Measurements from ENCODE around the gene UBE2L5. TPM values are rescaled to one million over a fixed set of nuclear protein-coding genes. Genes with fewer than 3 reads are reported as not detected.

Gene UBE2L5
- total and polyA plus RNA-seq, 2 of the 4 experiments (the other 2 are of a cell fraction) = 0.18 TPM; not detected in 1

DNA sequence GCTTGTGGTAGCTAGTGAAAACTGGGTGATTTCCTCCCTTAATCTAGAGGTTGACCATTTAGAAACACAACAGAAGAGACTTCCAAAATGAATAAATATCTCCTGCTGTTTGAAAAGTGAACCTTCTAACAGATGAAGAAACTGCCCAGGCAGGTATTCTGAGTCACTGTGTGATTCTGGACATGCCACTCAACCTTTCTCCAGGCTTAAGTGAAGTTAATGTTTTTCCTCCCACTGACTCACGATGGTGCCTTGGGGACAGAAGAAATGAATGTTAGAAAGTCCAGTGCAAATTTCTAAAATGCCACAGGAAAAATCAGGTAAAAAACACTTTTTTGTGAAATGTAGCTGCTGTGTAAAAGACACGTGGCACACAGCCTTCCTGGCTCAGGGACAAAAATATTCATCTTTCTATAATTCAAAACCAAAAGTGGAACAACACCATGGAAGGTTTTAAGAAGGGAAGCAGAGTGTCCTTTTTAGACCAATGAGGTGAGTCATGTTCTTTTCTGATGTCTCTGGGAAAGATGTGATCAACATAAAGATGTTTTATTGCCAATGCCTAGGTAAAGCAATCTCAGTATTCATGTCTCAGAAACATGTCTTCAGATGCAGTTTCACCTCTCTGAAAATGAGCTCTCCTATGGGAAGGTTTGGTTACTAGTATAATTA is 9.1 kb downstream of the UBE2L5 start (continued):
- TF ChIP-seq POLR2A (IDR thresholded peaks at IDR 0.05; ENCODE audit: low read depth, low read length) = no peak

- Histone ChIP-seq H4K20me1 (ENCODE audit: insufficient read depth, low read length) (no peaks in the 10 kb centered on the region), H2AK9ac (replicated peaks; ENCODE audit: low read depth, low read length, poor library complexity) (no peak overlapping the region), H3K56ac (ENCODE audit: extremely low read depth, insufficient read depth, low read length) (no peak overlapping the region), H3K4me3 (ENCODE audit: insufficient read depth, low read depth, low read length) (no peak overlapping the region), H3K18ac (ENCODE audit: low read depth, low read length) (no peak overlapping the region), H3K23ac (ENCODE audit: low read depth, low read length) (no peak overlapping the region), H4K5ac (ENCODE audit: low read depth, low read length) (no peak overlapping the region), H3K36me3 (ENCODE audit: control insufficient read depth, insufficient read depth, low read length) (no peaks in the 10 kb centered on the region), H3K4me2 (ENCODE audit: low read depth, low read length) (no peak overlapping the region), H2AK5ac (ENCODE audit: low read depth, low read length) (no peak overlapping the region), H2AFZ (replicated peaks; ENCODE audit: low read length, poor library complexity) (no peak overlapping the region), H3K4me1 (ENCODE audit: control insufficient read depth, insufficient read depth, low read length) (no peaks in the 10 kb centered on the region), H3K9me1 (ENCODE audit: insufficient read depth, low read length) (peaks cover 3% of the 10 kb centered on the region; the same call in 1 of the 2 replicates), H2BK15ac (ENCODE audit: low read depth, low read length) (no peak overlapping the region), H2BK120ac (ENCODE audit: low read depth, low read length) (no peak overlapping the region), H3K79me1 (ENCODE audit: low read depth in 1 of 2, low read length in 2 of 2) (no peaks in the 10 kb centered on the region), H2BK20ac (ENCODE audit: low read depth, low read length) (no peak overlapping the region), H3K27me3 (ENCODE audit: control insufficient read depth, insufficient read depth, low read length) (peaks cover 9% of the 10 kb centered on the region), H2BK5ac (ENCODE audit: low read depth, low read length, poor library complexity, severe bottlenecking) (no peak overlapping the region), H3K27ac (ENCODE audit: insufficient read depth, low read length) (no peak overlapping the region), H3K9ac (ENCODE audit: low read depth, low read length) (no peak overlapping the region), H3K14ac (replicated peaks; ENCODE audit: low read depth, low read length) (no peak overlapping the region), H4K91ac (ENCODE audit: insufficient read depth, low read depth, low read length) (no peak overlapping the region), H4K8ac (ENCODE audit: low read depth in 2 of 2, low read length in 2 of 2) (no peak overlapping the region), H3K9me3 (ENCODE audit: control insufficient read depth, insufficient read depth, low read length) (no peaks in the 10 kb centered on the region), H3K4ac (ENCODE audit: low read depth, low read length) (no peak overlapping the region)
- DNase-seq = no peak
- no peak for ATAC-seq (ENCODE audit: low read depth)
- intact Hi-C loops (cut with micrococcal nuclease) (no loop called here), dilution Hi-C loops (cut with HindIII; ENCODE audit: low sequenced_read_pairs, unreplicated experiment) (no loop called here), in situ Hi-C loops (cut with MboI; ENCODE audit: low sequenced_read_pairs) (no loop called here)
- no TSS peak for BruUV-seq (replicated peaks)
- WGBS, 2 experiments (ENCODE audit: extremely low coverage in 2 of 2, insufficient read length in 1 of 2) = no CpG with 5 or more reads among the region's 3 CpGs
- ChIA-PET CTCF (no interaction called here), POLR2A (ENCODE audit: unreplicated experiment) (no interaction called here)
- TF ChIP-seq, protein P1, sequence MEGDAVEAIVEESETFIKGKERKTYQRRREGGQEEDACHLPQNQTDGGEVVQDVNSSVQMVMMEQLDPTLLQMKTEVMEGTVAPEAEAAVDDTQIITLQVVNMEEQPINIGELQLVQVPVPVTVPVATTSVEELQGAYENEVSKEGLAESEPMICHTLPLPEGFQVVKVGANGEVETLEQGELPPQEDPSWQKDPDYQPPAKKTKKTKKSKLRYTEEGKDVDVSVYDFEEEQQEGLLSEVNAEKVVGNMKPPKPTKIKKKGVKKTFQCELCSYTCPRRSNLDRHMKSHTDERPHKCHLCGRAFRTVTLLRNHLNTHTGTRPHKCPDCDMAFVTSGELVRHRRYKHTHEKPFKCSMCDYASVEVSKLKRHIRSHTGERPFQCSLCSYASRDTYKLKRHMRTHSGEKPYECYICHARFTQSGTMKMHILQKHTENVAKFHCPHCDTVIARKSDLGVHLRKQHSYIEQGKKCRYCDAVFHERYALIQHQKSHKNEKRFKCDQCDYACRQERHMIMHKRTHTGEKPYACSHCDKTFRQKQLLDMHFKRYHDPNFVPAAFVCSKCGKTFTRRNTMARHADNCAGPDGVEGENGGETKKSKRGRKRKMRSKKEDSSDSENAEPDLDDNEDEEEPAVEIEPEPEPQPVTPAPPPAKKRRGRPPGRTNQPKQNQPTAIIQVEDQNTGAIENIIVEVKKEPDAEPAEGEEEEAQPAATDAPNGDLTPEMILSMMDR (conservative IDR thresholded peaks at IDR 0.05; ENCODE audit: low read depth, low read length) = no peak
- TF ChIP-seq RCOR1 (IDR thresholded peaks at IDR 0.05; ENCODE audit: insufficient replicate concordance, low read length) (no peak), CHD1 (IDR thresholded peaks at IDR 0.05; ENCODE audit: low read depth, low read length) (no peak), SMC3 (IDR thresholded peaks at IDR 0.05; ENCODE audit: low read depth, low read length) (no peak), MXI1 (IDR thresholded peaks at IDR 0.05; ENCODE audit: borderline replicate concordance, low read depth, low read length) (no peak), FOS (IDR thresholded peaks at IDR 0.05; ENCODE audit: low read depth, low read length) (no peak), NFE2L2 (IDR thresholded peaks at IDR 0.05; ENCODE audit: low read depth, low read length) (no peak), MAFK (IDR thresholded peaks at IDR 0.05; ENCODE audit: low read depth, low read length) (no peak), CEBPB (IDR thresholded peaks at IDR 0.05; ENCODE audit: low read depth, low read length) (no peak), BHLHE40 (IDR thresholded peaks at IDR 0.05; ENCODE audit: low read depth, low read length) (no peak)
- TF ChIP-seq, protein P2, sequence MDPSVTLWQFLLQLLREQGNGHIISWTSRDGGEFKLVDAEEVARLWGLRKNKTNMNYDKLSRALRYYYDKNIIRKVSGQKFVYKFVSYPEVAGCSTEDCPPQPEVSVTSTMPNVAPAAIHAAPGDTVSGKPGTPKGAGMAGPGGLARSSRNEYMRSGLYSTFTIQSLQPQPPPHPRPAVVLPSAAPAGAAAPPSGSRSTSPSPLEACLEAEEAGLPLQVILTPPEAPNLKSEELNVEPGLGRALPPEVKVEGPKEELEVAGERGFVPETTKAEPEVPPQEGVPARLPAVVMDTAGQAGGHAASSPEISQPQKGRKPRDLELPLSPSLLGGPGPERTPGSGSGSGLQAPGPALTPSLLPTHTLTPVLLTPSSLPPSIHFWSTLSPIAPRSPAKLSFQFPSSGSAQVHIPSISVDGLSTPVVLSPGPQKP (IDR thresholded peaks at IDR 0.05; ENCODE audit: borderline replicate concordance, low read depth, low read length) = no peak
- TF ChIP-seq, protein P3, sequence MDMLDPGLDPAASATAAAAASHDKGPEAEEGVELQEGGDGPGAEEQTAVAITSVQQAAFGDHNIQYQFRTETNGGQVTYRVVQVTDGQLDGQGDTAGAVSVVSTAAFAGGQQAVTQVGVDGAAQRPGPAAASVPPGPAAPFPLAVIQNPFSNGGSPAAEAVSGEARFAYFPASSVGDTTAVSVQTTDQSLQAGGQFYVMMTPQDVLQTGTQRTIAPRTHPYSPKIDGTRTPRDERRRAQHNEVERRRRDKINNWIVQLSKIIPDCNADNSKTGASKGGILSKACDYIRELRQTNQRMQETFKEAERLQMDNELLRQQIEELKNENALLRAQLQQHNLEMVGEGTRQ (IDR thresholded peaks at IDR 0.05; ENCODE audit: low read depth, low read length) = no peak
Measured at GRCh38 chr13:30435911-30436451, 13.7 kb downstream of the UBE2L5 start.
